Measurements from ENCODE around the gene ATXN10.

DNA sequence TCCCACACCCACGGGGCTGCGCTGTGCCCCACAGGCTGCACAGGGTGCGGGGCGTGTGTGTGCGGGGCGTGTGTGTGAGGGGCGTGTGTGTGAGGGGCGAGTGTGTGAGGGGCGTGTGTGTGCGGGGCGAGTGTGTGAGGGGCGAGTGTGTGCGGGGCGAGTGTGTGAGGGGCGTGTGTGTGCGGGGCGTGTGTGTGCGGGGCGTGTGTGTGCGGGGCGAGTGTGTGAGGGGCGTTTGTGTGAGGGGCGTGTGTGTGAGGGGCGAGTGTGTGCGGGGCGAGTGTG is 218.7 kb downstream of the ATXN10 start:
- TF ChIP-seq, protein P1, sequence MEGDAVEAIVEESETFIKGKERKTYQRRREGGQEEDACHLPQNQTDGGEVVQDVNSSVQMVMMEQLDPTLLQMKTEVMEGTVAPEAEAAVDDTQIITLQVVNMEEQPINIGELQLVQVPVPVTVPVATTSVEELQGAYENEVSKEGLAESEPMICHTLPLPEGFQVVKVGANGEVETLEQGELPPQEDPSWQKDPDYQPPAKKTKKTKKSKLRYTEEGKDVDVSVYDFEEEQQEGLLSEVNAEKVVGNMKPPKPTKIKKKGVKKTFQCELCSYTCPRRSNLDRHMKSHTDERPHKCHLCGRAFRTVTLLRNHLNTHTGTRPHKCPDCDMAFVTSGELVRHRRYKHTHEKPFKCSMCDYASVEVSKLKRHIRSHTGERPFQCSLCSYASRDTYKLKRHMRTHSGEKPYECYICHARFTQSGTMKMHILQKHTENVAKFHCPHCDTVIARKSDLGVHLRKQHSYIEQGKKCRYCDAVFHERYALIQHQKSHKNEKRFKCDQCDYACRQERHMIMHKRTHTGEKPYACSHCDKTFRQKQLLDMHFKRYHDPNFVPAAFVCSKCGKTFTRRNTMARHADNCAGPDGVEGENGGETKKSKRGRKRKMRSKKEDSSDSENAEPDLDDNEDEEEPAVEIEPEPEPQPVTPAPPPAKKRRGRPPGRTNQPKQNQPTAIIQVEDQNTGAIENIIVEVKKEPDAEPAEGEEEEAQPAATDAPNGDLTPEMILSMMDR (IDR thresholded peaks at IDR 0.05), result no peak
- TF ChIP-seq POLR2A (IDR thresholded peaks at IDR 0.05), result no peak
